Testis (tissue), 2 donors: ENCODE results near the gene SLC17A7.

Source experiments
- CTCF ChIP-seq, 3 experiments: fragments of 450-650 bp in 2 of 3; fragments of 200-600 bp in 1 of 3; sonication (generic) in 1 of 3; IDR thresholded peaks; one replicate each; pipeline ENCODE4 v1.5.1; 2016 to 2019; ENCODE audit warnings: antibody characterized with exemption in 3 of 3, mild to moderate bottlenecking in 2 of 3, moderate library complexity in 1 of 3
- POLR2A ChIP-seq: fragments of 450-650 bp; IDR thresholded peaks from one replicate; pipeline ENCODE4 v1.6.1; 2017; ENCODE audit warnings: antibody characterized with exemption, mild to moderate bottlenecking, moderate library complexity

GRCh38 chr19:49461656-49462055 lies 20.3 kb upstream of the SLC17A7 start:
- no peak for TF ChIP-seq CTCF (IDR thresholded peaks at IDR 0.05)
- no peak for TF ChIP-seq POLR2A
